ENCODE measurements around the gene SH2D4B. TPM values are rescaled to one million over a fixed set of nuclear protein-coding genes. Genes with fewer than 3 reads are reported as not detected.
A peak's percentile ranks its signal among the peaks of the same experiment; 100 is the strongest.

Gene SH2D4B
- total and polyA plus RNA-seq, 2 donors = 0.09 to 0.18 TPM

- Histone ChIP-seq H3K27me3 (ENCODE audit: control insufficient read depth in 2 of 2, insufficient read depth in 1 of 2, low read length in 1 of 2) (no peaks in the 10 kb centered on the region), H3K9me3 (ENCODE audit: control insufficient read depth in 2 of 2, insufficient read depth in 1 of 2, low read length in 1 of 2) (peaks cover 1 to 3% of the 10 kb centered on the region in 2 donors), H3K27ac (ENCODE audit: low read depth in 1 of 2, low read length in 1 of 2) (no peak overlapping the region), H3K36me3 (ENCODE audit: control insufficient read depth in 2 of 2, insufficient read depth in 2 of 2, low read length in 1 of 2) (no peaks in the 10 kb centered on the region), H3K4me1 (ENCODE audit: control insufficient read depth in 2 of 2, insufficient read depth in 2 of 2, low read length in 2 of 2) (no peaks in the 10 kb centered on the region), H3K4me3 (ENCODE audit: low read length in 2 of 2) (no peak overlapping the region)
- no peak for DNase-seq (ENCODE audit: low read depth in 6 of 9, low spot score in 9 of 9)
- WGBS = 98% methylated on average over 1 of the region's 1 CpG
These were observed 118.2 kb downstream of the SH2D4B start for GRCh38 chr10:80655898-80656297.

DNA sequence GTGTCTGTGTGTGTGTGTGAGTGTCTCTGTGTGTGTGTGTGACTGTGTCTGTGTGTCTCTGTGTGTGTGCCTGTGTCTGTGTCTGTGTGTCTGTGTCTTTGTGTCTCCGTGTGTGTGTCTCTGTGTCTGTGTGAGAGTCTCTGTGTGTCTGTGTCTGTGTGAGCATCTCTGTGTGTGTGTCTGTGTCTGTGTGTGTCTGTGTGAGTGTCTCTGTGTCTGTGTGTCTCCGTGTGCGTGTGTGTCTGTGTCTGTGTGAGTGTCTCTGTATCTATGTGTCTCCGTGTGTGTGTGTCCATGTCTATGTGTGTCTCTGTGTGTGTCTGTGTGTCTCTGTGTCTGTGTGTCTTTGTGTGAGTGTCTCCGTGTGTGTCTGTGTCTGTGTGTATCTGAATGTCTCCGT, 120.4 kb downstream of the SH2D4B start:
- Histone ChIP-seq H3K27ac (ENCODE audit: low read depth in 1 of 2, low read length in 1 of 2) (no peak overlapping the region), H3K27me3 (ENCODE audit: control insufficient read depth in 2 of 2, insufficient read depth in 1 of 2, low read length in 1 of 2) (peaks cover 0 to 3% of the 10 kb centered on the region in 2 donors), H3K36me3 (ENCODE audit: control insufficient read depth in 2 of 2, insufficient read depth in 2 of 2, low read length in 1 of 2) (no peaks in the 10 kb centered on the region), H3K4me1 (ENCODE audit: control insufficient read depth in 2 of 2, insufficient read depth in 2 of 2, low read length in 2 of 2) (peaks cover 0 to 3% of the 10 kb centered on the region in 2 donors), H3K9me3 (ENCODE audit: control insufficient read depth in 2 of 2, insufficient read depth in 1 of 2, low read length in 1 of 2) (peaks cover 1 to 3% of the 10 kb centered on the region in 2 donors), H3K4me3 (ENCODE audit: low read length in 2 of 2) (no peak overlapping the region)
- no peak for DNase-seq (ENCODE audit: low read depth in 6 of 9, low spot score in 9 of 9)
- 97% methylated on average over 6 of the region's 6 CpGs for WGBS

- WGBS = 94% methylated on average over 9 of the region's 9 CpGs
- Histone ChIP-seq H3K27ac (ENCODE audit: low read depth in 1 of 2, low read length in 1 of 2) (no peak overlapping the region), H3K36me3 (ENCODE audit: control insufficient read depth in 2 of 2, insufficient read depth in 2 of 2, low read length in 1 of 2) (no peaks in the 10 kb centered on the region), H3K4me1 (ENCODE audit: control insufficient read depth in 2 of 2, insufficient read depth in 2 of 2, low read length in 2 of 2) (peaks cover 0 to 3% of the 10 kb centered on the region in 2 donors), H3K27me3 (ENCODE audit: control insufficient read depth in 2 of 2, insufficient read depth in 1 of 2, low read length in 1 of 2) (peaks cover 0 to 3% of the 10 kb centered on the region in 2 donors), H3K4me3 (ENCODE audit: low read length in 2 of 2) (no peak overlapping the region), H3K9me3 (ENCODE audit: control insufficient read depth in 2 of 2, insufficient read depth in 1 of 2, low read length in 1 of 2) (peaks cover 1 to 3% of the 10 kb centered on the region in 2 donors)
- no peak for DNase-seq (ENCODE audit: low read depth in 6 of 9, low spot score in 9 of 9)
These were observed 121.6 kb downstream of the SH2D4B start for GRCh38 chr10:80659289-80659688.

- Histone ChIP-seq H3K9me3 (ENCODE audit: control insufficient read depth in 2 of 2, insufficient read depth in 1 of 2, low read length in 1 of 2) (peaks cover 1 to 3% of the 10 kb centered on the region in 2 donors), H3K27me3 (ENCODE audit: control insufficient read depth in 2 of 2, insufficient read depth in 1 of 2, low read length in 1 of 2) (peaks cover 0 to 3% of the 10 kb centered on the region in 2 donors), H3K27ac (ENCODE audit: low read depth in 1 of 2, low read length in 1 of 2) (no peak overlapping the region), H3K36me3 (ENCODE audit: control insufficient read depth in 2 of 2, insufficient read depth in 2 of 2, low read length in 1 of 2) (no peaks in the 10 kb centered on the region), H3K4me3 (ENCODE audit: low read length in 2 of 2) (no peak overlapping the region), H3K4me1 (ENCODE audit: control insufficient read depth in 2 of 2, insufficient read depth in 2 of 2, low read length in 2 of 2) (peaks cover 0 to 3% of the 10 kb centered on the region in 2 donors)
- WGBS = 70% methylated on average over 7 of the region's 7 CpGs
- no peak for DNase-seq (ENCODE audit: low read depth in 6 of 9, low spot score in 9 of 9)
These were observed 122.6 kb downstream of the SH2D4B start for GRCh38 chr10:80660266-80660665.

GRCh38 chr10:80660736-80661135, 123.0 kb downstream of the SH2D4B start:
- peaks cover 0 to 3% of the 10 kb centered on the region in 2 donors for H3K4me1 ChIP-seq (ENCODE audit: control insufficient read depth in 2 of 2, insufficient read depth in 2 of 2, low read length in 2 of 2)
- peak in 1 of 9 donors; percentile 3 for DNase-seq (ENCODE audit: low read depth in 6 of 9, low spot score in 9 of 9)
- no peaks in the 10 kb centered on the region for H3K36me3 ChIP-seq (ENCODE audit: control insufficient read depth in 2 of 2, insufficient read depth in 2 of 2, low read length in 1 of 2)
- no peak overlapping the region for H3K27ac ChIP-seq (ENCODE audit: low read depth in 1 of 2, low read length in 1 of 2)
- peaks cover 0 to 3% of the 10 kb centered on the region in 2 donors for H3K9me3 ChIP-seq (ENCODE audit: control insufficient read depth in 2 of 2, insufficient read depth in 1 of 2, low read length in 1 of 2)
- H3K4me3 ChIP-seq (ENCODE audit: low read length in 2 of 2) = no peak overlapping the region
- H3K27me3 ChIP-seq (ENCODE audit: control insufficient read depth in 2 of 2, insufficient read depth in 1 of 2, low read length in 1 of 2) = peaks cover 0 to 3% of the 10 kb centered on the region in 2 donors
- WGBS = 35% methylated on average over 7 of the region's 7 CpGs

DNA sequence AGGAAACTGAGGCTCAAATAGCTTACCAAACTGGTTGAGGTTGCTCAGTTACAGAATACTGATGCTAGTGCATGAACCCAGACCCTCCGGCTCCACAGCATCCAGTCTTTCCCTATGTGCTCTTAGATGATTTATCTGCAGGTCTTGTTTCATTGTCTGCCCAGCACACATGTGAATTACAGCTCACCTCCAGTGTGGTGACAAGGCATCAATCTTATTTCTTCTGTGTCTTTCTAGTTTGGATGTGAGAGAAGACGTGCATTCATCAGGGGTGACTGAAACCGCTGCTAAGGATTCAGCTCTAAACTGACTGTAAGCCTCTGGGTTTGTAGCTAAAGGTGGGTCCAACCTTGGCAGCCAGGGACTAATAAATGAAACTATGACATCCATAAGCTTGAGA, 123.8 kb downstream of the SH2D4B start:
- DNase-seq (ENCODE audit: low read depth in 6 of 9, low spot score in 9 of 9) = no peak
- Histone ChIP-seq H3K36me3 (ENCODE audit: control insufficient read depth in 2 of 2, insufficient read depth in 2 of 2, low read length in 1 of 2) (no peaks in the 10 kb centered on the region), H3K27ac (ENCODE audit: low read depth in 1 of 2, low read length in 1 of 2) (no peak overlapping the region), H3K4me1 (ENCODE audit: control insufficient read depth in 2 of 2, insufficient read depth in 2 of 2, low read length in 2 of 2) (peaks cover 0 to 3% of the 10 kb centered on the region in 2 donors), H3K27me3 (ENCODE audit: control insufficient read depth in 2 of 2, insufficient read depth in 1 of 2, low read length in 1 of 2) (peaks cover 0 to 3% of the 10 kb centered on the region in 2 donors), H3K9me3 (ENCODE audit: control insufficient read depth in 2 of 2, insufficient read depth in 1 of 2, low read length in 1 of 2) (peaks cover 0 to 2% of the 10 kb centered on the region in 2 donors), H3K4me3 (ENCODE audit: low read length in 2 of 2) (no peak overlapping the region)
- 96% methylated on average over 3 of the region's 3 CpGs for WGBS

DNA sequence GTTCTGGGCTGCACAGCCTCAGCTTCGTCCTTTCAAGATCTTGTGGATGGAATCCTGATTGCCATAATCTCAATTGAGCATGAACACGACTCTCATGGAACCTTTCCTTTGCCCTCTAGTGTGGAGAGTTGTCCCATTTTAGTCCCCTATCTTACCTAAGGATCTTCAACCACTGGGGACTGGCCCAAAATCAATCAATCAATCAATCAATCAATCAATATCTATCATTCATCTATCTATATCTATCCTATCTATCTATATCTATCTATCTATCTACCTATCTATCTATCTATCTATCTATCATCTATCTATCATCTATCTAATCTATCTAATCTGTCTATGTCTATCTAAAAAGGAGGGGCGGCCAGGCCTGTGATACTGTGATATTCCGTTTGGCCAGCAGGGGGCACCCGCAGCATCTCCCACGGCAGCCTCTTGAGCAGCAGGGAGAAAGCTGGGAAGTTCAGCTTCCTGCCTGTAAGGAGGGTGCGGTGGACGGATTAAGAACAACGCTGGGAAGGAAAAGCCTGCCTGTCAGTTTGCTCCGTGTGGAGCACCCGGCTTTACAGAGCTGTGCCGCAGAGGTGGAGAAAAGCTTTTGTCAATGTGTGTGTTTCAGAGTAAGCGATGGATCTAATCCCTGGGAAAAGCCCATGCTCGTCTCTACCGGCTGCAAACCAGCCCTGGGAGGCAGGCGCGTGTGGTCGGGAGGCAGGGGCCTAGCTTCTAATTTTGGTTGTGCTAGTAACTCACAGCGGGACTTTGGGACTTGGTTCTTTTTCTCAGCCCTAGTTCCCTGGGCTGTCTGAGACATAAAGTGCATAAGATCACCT, 124.9 kb downstream of the SH2D4B start:
- peak; percentile 13 to 60 (median 26) for DNase-seq (ENCODE audit: low read depth in 6 of 9, low spot score in 9 of 9)
- Histone ChIP-seq H3K36me3 (ENCODE audit: control insufficient read depth in 2 of 2, insufficient read depth in 2 of 2, low read length in 1 of 2) (no peaks in the 10 kb centered on the region), H3K4me1 (ENCODE audit: control insufficient read depth in 2 of 2, insufficient read depth in 2 of 2, low read length in 2 of 2) (peaks cover 0 to 3% of the 10 kb centered on the region in 2 donors), H3K9me3 (ENCODE audit: control insufficient read depth in 2 of 2, insufficient read depth in 1 of 2, low read length in 1 of 2) (no peaks in the 10 kb centered on the region), H3K27me3 (ENCODE audit: control insufficient read depth in 2 of 2, insufficient read depth in 1 of 2, low read length in 1 of 2) (peaks cover 0 to 3% of the 10 kb centered on the region in 2 donors), H3K27ac (ENCODE audit: low read depth in 1 of 2, low read length in 1 of 2) (peak overlapping the region in 1 of 2 donors; percentile 18), H3K4me3 (ENCODE audit: low read length in 2 of 2) (no peak overlapping the region)
- WGBS = 12% methylated on average over 19 of the region's 19 CpGs

- Histone ChIP-seq H3K27me3 (ENCODE audit: control insufficient read depth in 2 of 2, insufficient read depth in 1 of 2, low read length in 1 of 2) (peaks cover 0 to 3% of the 10 kb centered on the region in 2 donors), H3K36me3 (ENCODE audit: control insufficient read depth in 2 of 2, insufficient read depth in 2 of 2, low read length in 1 of 2) (no peaks in the 10 kb centered on the region), H3K9me3 (ENCODE audit: control insufficient read depth in 2 of 2, insufficient read depth in 1 of 2, low read length in 1 of 2) (no peaks in the 10 kb centered on the region), H3K4me1 (ENCODE audit: control insufficient read depth in 2 of 2, insufficient read depth in 2 of 2, low read length in 2 of 2) (peaks cover 0 to 3% of the 10 kb centered on the region in 2 donors), H3K27ac (ENCODE audit: low read depth in 1 of 2, low read length in 1 of 2) (no peak overlapping the region), H3K4me3 (ENCODE audit: low read length in 2 of 2) (no peak overlapping the region)
- WGBS = 30% methylated on average over 10 of the region's 10 CpGs
- peak in 5 of 9 donors; percentile 9 to 42 (median 17) for DNase-seq (ENCODE audit: low read depth in 6 of 9, low spot score in 9 of 9)
These were observed 126.5 kb downstream of the SH2D4B start for GRCh38 chr10:80664071-80664680.

- 98% methylated on average over 2 of the region's 2 CpGs for WGBS
These were observed 131.8 kb downstream of the SH2D4B start for GRCh38 chr10:80669485-80669884.

More at GRCh38 chr10:80669485-80669884, 131.8 kb downstream of the SH2D4B start:
- Histone ChIP-seq H3K36me3 (ENCODE audit: control insufficient read depth in 2 of 2, insufficient read depth in 2 of 2, low read length in 1 of 2) (no peaks in the 10 kb centered on the region), H3K27ac (ENCODE audit: low read depth in 1 of 2, low read length in 1 of 2) (no peak overlapping the region), H3K4me1 (ENCODE audit: control insufficient read depth in 2 of 2, insufficient read depth in 2 of 2, low read length in 2 of 2) (no peaks in the 10 kb centered on the region), H3K4me3 (ENCODE audit: low read length in 2 of 2) (no peak overlapping the region), H3K9me3 (ENCODE audit: control insufficient read depth in 2 of 2, insufficient read depth in 1 of 2, low read length in 1 of 2) (no peaks in the 10 kb centered on the region), H3K27me3 (ENCODE audit: control insufficient read depth in 2 of 2, insufficient read depth in 1 of 2, low read length in 1 of 2) (no peaks in the 10 kb centered on the region)
- no peak for DNase-seq (ENCODE audit: low read depth in 6 of 9, low spot score in 9 of 9)

All from thymus (tissue), 11 donors.